HCT116 (cell line): ENCODE results near the gene SLC9A9.

Experiments used
- POLR2A ChIP-seq: IDR thresholded peaks from 2 replicates; pipeline ENCODE4 v1.7.0; 2011; ENCODE audit warnings: borderline replicate concordance; ENCODE audit not compliant: insufficient read depth, insufficient read length; ENCODE audit errors: extremely low read depth
- POLR2AphosphoS5 ChIP-seq: IDR thresholded peaks from 2 replicates; pipeline ENCODE4 v1.6.1; 2011; ENCODE audit warnings: mild to moderate bottlenecking, low read depth, low read length, moderate library complexity
- RAD21 ChIP-seq: IDR thresholded peaks from 2 replicates; pipeline ENCODE4 v1.6.1; 2012; ENCODE audit warnings: low read depth, mild to moderate bottlenecking
- TF ChIP-seq, protein P1 (sequence below), 3 experiments: fragments of 200-600 bp in 1 of 3; sonication (generic) in 1 of 3; IDR thresholded peaks in 2 of 3; conservative IDR thresholded peaks in 1 of 3; 2 replicates each; pipeline ENCODE4 v1.5.1; 2012 to 2017; ENCODE audit warnings: low read depth in 2 of 3, low read length in 2 of 3, antibody characterized with exemption in 1 of 3, borderline replicate concordance in 1 of 3, control low read depth in 1 of 3, mild to moderate bottlenecking in 1 of 3, mixed read lengths in 1 of 3, mixed run types in 1 of 3, moderate library complexity in 1 of 3; ENCODE audit not compliant: insufficient read depth in 1 of 3
- TF ChIP-seq, protein P2 (sequence below): IDR thresholded peaks from 2 replicates; pipeline ENCODE4 v1.6.1; 2012; ENCODE audit warnings: low read depth
- TF ChIP-seq, protein P3 (sequence below): IDR thresholded peaks from 2 replicates; pipeline ENCODE4 v1.6.1; 2012

DNA sequence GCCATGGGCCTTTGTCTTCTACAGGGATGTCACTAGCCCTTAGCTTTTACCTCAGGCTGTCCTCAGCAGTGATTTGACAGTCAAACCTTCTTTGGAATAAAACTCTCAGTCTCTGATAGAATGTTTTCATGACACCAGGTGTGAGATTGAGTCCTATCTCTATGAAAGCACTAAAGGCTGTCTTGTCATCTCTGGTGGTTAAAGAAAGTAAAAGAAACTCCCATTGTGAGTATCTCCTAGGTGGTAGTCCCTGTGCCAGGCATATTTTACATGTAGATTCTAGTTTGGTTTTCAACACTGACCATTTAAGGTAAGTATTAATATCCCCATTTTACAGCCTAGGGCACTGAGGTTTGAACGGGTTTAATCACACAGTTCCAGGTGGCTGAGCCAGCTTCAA is 368.5 kb downstream of the SLC9A9 start:
- TF ChIP-seq POLR2A (no peak), POLR2AphosphoS5 (no peak), RAD21 (no peak)
- TF ChIP-seq, protein P1, sequence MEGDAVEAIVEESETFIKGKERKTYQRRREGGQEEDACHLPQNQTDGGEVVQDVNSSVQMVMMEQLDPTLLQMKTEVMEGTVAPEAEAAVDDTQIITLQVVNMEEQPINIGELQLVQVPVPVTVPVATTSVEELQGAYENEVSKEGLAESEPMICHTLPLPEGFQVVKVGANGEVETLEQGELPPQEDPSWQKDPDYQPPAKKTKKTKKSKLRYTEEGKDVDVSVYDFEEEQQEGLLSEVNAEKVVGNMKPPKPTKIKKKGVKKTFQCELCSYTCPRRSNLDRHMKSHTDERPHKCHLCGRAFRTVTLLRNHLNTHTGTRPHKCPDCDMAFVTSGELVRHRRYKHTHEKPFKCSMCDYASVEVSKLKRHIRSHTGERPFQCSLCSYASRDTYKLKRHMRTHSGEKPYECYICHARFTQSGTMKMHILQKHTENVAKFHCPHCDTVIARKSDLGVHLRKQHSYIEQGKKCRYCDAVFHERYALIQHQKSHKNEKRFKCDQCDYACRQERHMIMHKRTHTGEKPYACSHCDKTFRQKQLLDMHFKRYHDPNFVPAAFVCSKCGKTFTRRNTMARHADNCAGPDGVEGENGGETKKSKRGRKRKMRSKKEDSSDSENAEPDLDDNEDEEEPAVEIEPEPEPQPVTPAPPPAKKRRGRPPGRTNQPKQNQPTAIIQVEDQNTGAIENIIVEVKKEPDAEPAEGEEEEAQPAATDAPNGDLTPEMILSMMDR (IDR thresholded peaks at IDR 0.05 in 2 of 3, conservative IDR thresholded peaks at IDR 0.05 in 1 of 3; ENCODE audit: borderline replicate concordance in 1 of 3, insufficient read depth in 1 of 3, low read depth in 2 of 3, low read length in 2 of 3) = no peak
- TF ChIP-seq, protein P2, sequence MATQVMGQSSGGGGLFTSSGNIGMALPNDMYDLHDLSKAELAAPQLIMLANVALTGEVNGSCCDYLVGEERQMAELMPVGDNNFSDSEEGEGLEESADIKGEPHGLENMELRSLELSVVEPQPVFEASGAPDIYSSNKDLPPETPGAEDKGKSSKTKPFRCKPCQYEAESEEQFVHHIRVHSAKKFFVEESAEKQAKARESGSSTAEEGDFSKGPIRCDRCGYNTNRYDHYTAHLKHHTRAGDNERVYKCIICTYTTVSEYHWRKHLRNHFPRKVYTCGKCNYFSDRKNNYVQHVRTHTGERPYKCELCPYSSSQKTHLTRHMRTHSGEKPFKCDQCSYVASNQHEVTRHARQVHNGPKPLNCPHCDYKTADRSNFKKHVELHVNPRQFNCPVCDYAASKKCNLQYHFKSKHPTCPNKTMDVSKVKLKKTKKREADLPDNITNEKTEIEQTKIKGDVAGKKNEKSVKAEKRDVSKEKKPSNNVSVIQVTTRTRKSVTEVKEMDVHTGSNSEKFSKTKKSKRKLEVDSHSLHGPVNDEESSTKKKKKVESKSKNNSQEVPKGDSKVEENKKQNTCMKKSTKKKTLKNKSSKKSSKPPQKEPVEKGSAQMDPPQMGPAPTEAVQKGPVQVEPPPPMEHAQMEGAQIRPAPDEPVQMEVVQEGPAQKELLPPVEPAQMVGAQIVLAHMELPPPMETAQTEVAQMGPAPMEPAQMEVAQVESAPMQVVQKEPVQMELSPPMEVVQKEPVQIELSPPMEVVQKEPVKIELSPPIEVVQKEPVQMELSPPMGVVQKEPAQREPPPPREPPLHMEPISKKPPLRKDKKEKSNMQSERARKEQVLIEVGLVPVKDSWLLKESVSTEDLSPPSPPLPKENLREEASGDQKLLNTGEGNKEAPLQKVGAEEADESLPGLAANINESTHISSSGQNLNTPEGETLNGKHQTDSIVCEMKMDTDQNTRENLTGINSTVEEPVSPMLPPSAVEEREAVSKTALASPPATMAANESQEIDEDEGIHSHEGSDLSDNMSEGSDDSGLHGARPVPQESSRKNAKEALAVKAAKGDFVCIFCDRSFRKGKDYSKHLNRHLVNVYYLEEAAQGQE = no peak
- TF ChIP-seq, protein P3, sequence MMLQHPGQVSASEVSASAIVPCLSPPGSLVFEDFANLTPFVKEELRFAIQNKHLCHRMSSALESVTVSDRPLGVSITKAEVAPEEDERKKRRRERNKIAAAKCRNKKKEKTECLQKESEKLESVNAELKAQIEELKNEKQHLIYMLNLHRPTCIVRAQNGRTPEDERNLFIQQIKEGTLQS = no peak
